Measurements from ENCODE around the gene CYP2W1. TPM values are rescaled to one million over a fixed set of nuclear protein-coding genes. Genes with fewer than 3 reads are reported as not detected.

CYP2W1 gene
- total RNA-seq, 2 donors from 2014 or later, result not detected

- DNase-seq (no peak), ATAC-seq (no peak)
- Mint-ChIP-seq H3K27me3 (no peaks in the 10 kb centered on the region), H3K4me3 (no peak overlapping the region), H3K36me3 (ENCODE audit: low read depth) (no peaks in the 10 kb centered on the region), H3K4me1 (peaks cover 16% of the 10 kb centered on the region), H3K27ac (no peak overlapping the region)
- no peaks in the 10 kb centered on the region for H3K9me3 ChIP-seq (ENCODE audit: control insufficient read depth, low read length, poor library complexity, severe bottlenecking)
Measured at GRCh38 chr7:976901-977325, 6.1 kb upstream of the CYP2W1 start.

- H3K36me3 Mint-ChIP-seq (ENCODE audit: low read depth), result no peaks in the 10 kb centered on the region
- no peak overlapping the region for H3K27ac Mint-ChIP-seq
- H3K4me3 Mint-ChIP-seq, result no peak overlapping the region
- ATAC-seq, result no peak
- no peaks in the 10 kb centered on the region for H3K9me3 ChIP-seq (ENCODE audit: control insufficient read depth, low read length, poor library complexity, severe bottlenecking)
- H3K4me1 Mint-ChIP-seq, result peaks cover 13% of the 10 kb centered on the region
- H3K27me3 Mint-ChIP-seq, result no peaks in the 10 kb centered on the region
- no peak for DNase-seq
Measured at GRCh38 chr7:977326-978048, 5.5 kb upstream of the CYP2W1 start.

GRCh38 chr7:978049-978346 lies 5.0 kb upstream of the CYP2W1 start:
- Mint-ChIP-seq H3K27ac (no peak overlapping the region), H3K4me1 (peaks cover 10% of the 10 kb centered on the region)

DNA sequence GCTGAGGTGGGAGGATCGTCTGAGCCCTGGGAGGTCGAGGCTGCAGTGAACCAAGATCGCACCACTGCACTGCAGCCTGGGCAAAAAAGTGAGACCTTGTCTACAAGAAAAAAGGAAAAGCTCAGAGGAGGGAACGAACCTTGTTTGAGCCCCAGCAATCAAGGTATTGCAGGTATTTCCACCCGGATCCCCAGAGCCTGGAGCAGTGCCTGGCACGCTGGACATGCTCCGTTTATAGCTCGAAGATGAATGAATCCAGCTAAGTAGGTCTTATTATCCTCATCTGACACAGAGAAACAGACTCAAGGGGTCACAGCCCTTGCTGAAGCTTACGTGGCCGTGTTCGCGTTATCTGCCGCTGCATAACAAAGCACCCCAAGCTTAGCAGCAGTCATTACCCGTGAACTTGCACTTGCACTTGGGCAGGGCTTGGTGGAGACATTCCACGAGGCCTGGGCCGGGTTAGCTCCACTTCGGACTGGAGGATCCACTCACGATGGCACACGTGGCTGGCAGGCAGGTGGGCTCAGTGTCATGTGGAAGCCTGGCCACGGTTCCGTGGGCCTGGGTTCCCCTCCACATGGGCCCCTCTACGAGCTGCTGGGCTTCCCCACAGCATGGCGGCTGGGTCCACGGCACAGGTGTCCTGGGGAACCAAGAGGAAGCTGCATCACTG lies 4.4 kb upstream of the CYP2W1 start:
- no peak overlapping the region for H3K27ac Mint-ChIP-seq
- no peaks in the 10 kb centered on the region for H3K9me3 ChIP-seq (ENCODE audit: control insufficient read depth, low read length, poor library complexity, severe bottlenecking)
- no peak for ATAC-seq
- no peak overlapping the region for H3K4me3 Mint-ChIP-seq
- H3K27me3 Mint-ChIP-seq, result no peaks in the 10 kb centered on the region
- peaks cover 8% of the 10 kb centered on the region for H3K4me1 Mint-ChIP-seq
- no peak for DNase-seq
- H3K36me3 Mint-ChIP-seq (ENCODE audit: low read depth), result no peaks in the 10 kb centered on the region

More at GRCh38 chr7:978049-978346, 5.0 kb upstream of the CYP2W1 start:
- no peak for DNase-seq
- Mint-ChIP-seq H3K36me3 (ENCODE audit: low read depth) (no peaks in the 10 kb centered on the region), H3K4me3 (no peak overlapping the region), H3K27me3 (no peaks in the 10 kb centered on the region)
- ATAC-seq, result no peak
- H3K9me3 ChIP-seq (ENCODE audit: control insufficient read depth, low read length, poor library complexity, severe bottlenecking), result no peaks in the 10 kb centered on the region

DNA sequence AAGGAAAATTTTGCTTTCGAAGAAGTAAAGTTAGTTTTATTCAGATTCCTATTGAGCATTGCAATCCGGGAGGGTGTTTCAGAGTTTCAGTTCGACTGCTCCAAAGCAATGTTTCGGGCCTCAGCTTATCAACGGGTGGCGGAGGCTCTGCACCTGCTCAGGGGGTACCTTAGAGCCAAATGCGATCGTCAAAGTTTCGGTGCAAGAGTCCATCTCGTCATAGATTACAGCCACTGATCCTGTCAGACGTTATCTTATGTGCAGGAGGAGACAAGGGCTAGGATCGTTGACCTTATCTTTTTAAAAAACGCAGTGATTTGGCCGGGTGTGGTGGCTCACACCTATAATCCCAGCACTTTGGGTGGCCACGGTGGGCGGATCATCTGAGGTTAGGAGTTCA lies 3.8 kb upstream of the CYP2W1 start:
- Mint-ChIP-seq H3K27me3 (no peaks in the 10 kb centered on the region), H3K27ac (no peak overlapping the region), H3K4me1 (peaks cover 8% of the 10 kb centered on the region), H3K4me3 (no peak overlapping the region), H3K36me3 (ENCODE audit: low read depth) (no peaks in the 10 kb centered on the region)
- H3K9me3 ChIP-seq (ENCODE audit: control insufficient read depth, low read length, poor library complexity, severe bottlenecking), result no peaks in the 10 kb centered on the region
- ATAC-seq (no peak), DNase-seq (no peak)

- no peak for DNase-seq
- H3K36me3 Mint-ChIP-seq (ENCODE audit: low read depth), result no peaks in the 10 kb centered on the region
- no peaks in the 10 kb centered on the region for H3K4me1 Mint-ChIP-seq
- H3K27me3 Mint-ChIP-seq, result no peaks in the 10 kb centered on the region
- ATAC-seq, result no peak
- no peak overlapping the region for H3K27ac Mint-ChIP-seq
- H3K4me3 Mint-ChIP-seq, result no peak overlapping the region
- H3K9me3 ChIP-seq (ENCODE audit: control insufficient read depth, low read length, poor library complexity, severe bottlenecking), result no peaks in the 10 kb centered on the region
Measured at GRCh38 chr7:979886-980571, 3.0 kb upstream of the CYP2W1 start.

GRCh38 chr7:981793-982510 lies 1.0 kb upstream of the CYP2W1 start:
- peaks cover 11% of the 10 kb centered on the region for H3K27me3 Mint-ChIP-seq
- H3K36me3 Mint-ChIP-seq (ENCODE audit: low read depth), result no peaks in the 10 kb centered on the region
- no peaks in the 10 kb centered on the region for H3K9me3 ChIP-seq (ENCODE audit: control insufficient read depth, low read length, poor library complexity, severe bottlenecking)
- H3K4me1 Mint-ChIP-seq, result no peaks in the 10 kb centered on the region
- ATAC-seq (no peak), DNase-seq (no peak)
- no peak overlapping the region for H3K4me3 Mint-ChIP-seq
- no peak overlapping the region for H3K27ac Mint-ChIP-seq

DNA sequence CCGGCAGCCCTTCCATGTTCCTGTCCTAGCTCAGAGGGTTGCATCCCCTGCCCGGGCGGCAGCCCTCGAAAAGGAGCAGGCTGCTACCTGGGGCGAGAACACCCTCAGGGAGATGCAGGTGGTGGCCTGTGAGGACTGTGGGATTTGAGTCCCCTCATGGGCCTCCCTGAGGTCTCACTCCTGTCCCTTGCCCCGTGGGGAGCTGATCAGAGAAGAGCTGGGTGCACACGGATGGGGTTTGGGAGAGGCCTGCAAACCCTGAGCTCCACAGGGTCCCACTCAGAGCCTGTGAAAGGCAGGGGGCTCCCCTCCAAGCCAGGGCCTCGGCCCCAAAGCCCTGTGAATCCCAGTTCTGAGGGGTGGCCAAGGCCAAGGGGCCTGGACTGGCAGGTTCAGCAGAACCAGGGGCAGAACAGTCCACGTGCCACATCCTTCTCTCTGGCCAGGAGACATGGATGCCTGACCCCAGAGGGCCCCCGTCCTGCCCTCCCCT lies 424 bp upstream of the CYP2W1 start:
- no peaks in the 10 kb centered on the region for H3K9me3 ChIP-seq (ENCODE audit: control insufficient read depth, low read length, poor library complexity, severe bottlenecking)
- ATAC-seq, result no peak
- no peak for DNase-seq
- Mint-ChIP-seq H3K4me3 (no peak overlapping the region), H3K4me1 (no peaks in the 10 kb centered on the region), H3K27me3 (peaks cover 11% of the 10 kb centered on the region), H3K27ac (no peak overlapping the region), H3K36me3 (ENCODE audit: low read depth) (no peaks in the 10 kb centered on the region)

- H3K27ac Mint-ChIP-seq, result no peak overlapping the region
- H3K27me3 Mint-ChIP-seq, result peaks cover 11% of the 10 kb centered on the region
- no peaks in the 10 kb centered on the region for H3K9me3 ChIP-seq (ENCODE audit: control insufficient read depth, low read length, poor library complexity, severe bottlenecking)
- H3K36me3 Mint-ChIP-seq (ENCODE audit: low read depth), result no peaks in the 10 kb centered on the region
- DNase-seq (no peak), ATAC-seq (no peak)
- no peak overlapping the region for H3K4me3 Mint-ChIP-seq
- no peaks in the 10 kb centered on the region for H3K4me1 Mint-ChIP-seq
Measured at GRCh38 chr7:983616-984071, 663 bp downstream of the CYP2W1 start.

- no peaks in the 10 kb centered on the region for H3K9me3 ChIP-seq (ENCODE audit: control insufficient read depth, low read length, poor library complexity, severe bottlenecking)
- no peaks in the 10 kb centered on the region for H3K36me3 Mint-ChIP-seq (ENCODE audit: low read depth)
- peaks cover 11% of the 10 kb centered on the region for H3K27me3 Mint-ChIP-seq
- ATAC-seq (no peak), DNase-seq (no peak)
- no peak overlapping the region for H3K4me3 Mint-ChIP-seq
- H3K4me1 Mint-ChIP-seq, result no peaks in the 10 kb centered on the region
- no peak overlapping the region for H3K27ac Mint-ChIP-seq
Measured at GRCh38 chr7:984361-985126, 1.6 kb downstream of the CYP2W1 start.

- no peaks in the 10 kb centered on the region for H3K9me3 ChIP-seq (ENCODE audit: control insufficient read depth, low read length, poor library complexity, severe bottlenecking)
- Mint-ChIP-seq H3K27me3 (peaks cover 11% of the 10 kb centered on the region), H3K36me3 (ENCODE audit: low read depth) (no peaks in the 10 kb centered on the region), H3K4me3 (no peak overlapping the region), H3K4me1 (no peaks in the 10 kb centered on the region), H3K27ac (no peak overlapping the region)
- DNase-seq (no peak), ATAC-seq (no peak)
Measured at GRCh38 chr7:985127-985416, 2.1 kb downstream of the CYP2W1 start.

GRCh38 chr7:985915-986741 lies 3.1 kb downstream of the CYP2W1 start:
- Mint-ChIP-seq H3K36me3 (ENCODE audit: low read depth) (no peaks in the 10 kb centered on the region), H3K4me1 (no peaks in the 10 kb centered on the region), H3K4me3 (no peak overlapping the region), H3K27ac (no peak overlapping the region), H3K27me3 (peaks cover 11% of the 10 kb centered on the region)
- DNase-seq (no peak), ATAC-seq (no peak)
- no peaks in the 10 kb centered on the region for H3K9me3 ChIP-seq (ENCODE audit: control insufficient read depth, low read length, poor library complexity, severe bottlenecking)

All from T-helper 17 cell (primary cell).